Endothelial cell of umbilical vein (primary cell): Measurements from ENCODE around the gene RGR. TPM values are rescaled to one million over a fixed set of nuclear protein-coding genes. Genes with fewer than 3 reads are reported as not detected.

Experiments
- BruUV-seq: library from RNA; stranded (reverse); fragments of 400-500 nt; replicated peaks from 2 replicates; lab custom pipeline; 2021; lab: Mats Ljungman, UMichigan
- CTCF ChIA-PET: fragments of 300-600, 350-600 bp; sonication (Branson Sonifier 250); formaldehyde crosslinking; loops from one replicate; lab custom pipeline; 2021; ENCODE audit warnings: antibody characterized with exemption, inconsistent platforms; lab: Charles Lee
- POLR2A ChIA-PET: fragments of 300-600, 350-600 bp; sonication (Branson Sonifier 250); formaldehyde crosslinking; loops from one replicate; lab custom pipeline; 2021; ENCODE audit warnings: antibody characterized with exemption, inconsistent platforms; lab: Charles Lee
- DNase-seq: peaks from one replicate; pipeline ENCODE4 v3.0.0-alpha.2; 2011; ENCODE audit warnings: low read depth, low spot score
- FAIRE-seq: peaks from 2 replicates; lab custom pipeline; 2011; peaks lifted over from hg19 to GRCh38; lab: Jason Lieb, UNC
- H2AFZ ChIP-seq: 2 replicates; pipeline ENCODE4 v1.6.0; 2012; ENCODE audit warnings: low read depth, low read length, control low read depth, inconsistent platforms
- H3K27ac ChIP-seq: 2 replicates; pipeline ENCODE4 v1.5.1; 2011; ENCODE audit warnings: low read depth, mild to moderate bottlenecking, control low read depth, low read length, moderate library complexity; ENCODE audit not compliant: insufficient read depth
- H3K27me3 ChIP-seq, 2 experiments: 2 replicates each; pipeline versions ENCODE4 v1.6.0 to v1.6.1; 2011; ENCODE audit warnings: low read length in 2 of 2, mixed read lengths in 1 of 2; ENCODE audit not compliant: control insufficient read depth in 2 of 2, insufficient read depth in 2 of 2
- H3K36me3 ChIP-seq, 2 experiments: 2 replicates in 1 of 2; 3 replicates in 1 of 2; pipeline ENCODE4 v1.5.1; 2011; ENCODE audit warnings: low read length in 2 of 2, mild to moderate bottlenecking in 1 of 2, moderate library complexity in 1 of 2; ENCODE audit not compliant: control insufficient read depth in 2 of 2, insufficient read depth in 2 of 2; ENCODE audit errors: extremely low read depth in 1 of 2
- H3K4me1 ChIP-seq: 3 replicates; pipeline ENCODE4 v1.5.1; 2011; ENCODE audit warnings: mild to moderate bottlenecking, low read length; ENCODE audit not compliant: control insufficient read depth, insufficient read depth; ENCODE audit errors: extremely low read depth
- H3K4me2 ChIP-seq: 2 replicates; pipeline ENCODE4 v1.6.1; 2011; ENCODE audit warnings: low read length, control low read depth, mixed read lengths; ENCODE audit not compliant: insufficient read depth
- H3K4me3 ChIP-seq, 3 experiments: fragments of 200-600 bp in 1 of 3; sonication (generic), shearing (Covaris generic) in 1 of 3; replicated peaks in 1 of 3; 2 replicates each; pipeline ENCODE4 v1.5.1; 2011 to 2016; ENCODE audit warnings: control low read depth in 3 of 3, low read length in 3 of 3, mild to moderate bottlenecking in 2 of 3, inconsistent platforms in 1 of 3, low read depth in 1 of 3, moderate library complexity in 1 of 3; ENCODE audit not compliant: insufficient read depth in 1 of 3
- H3K79me2 ChIP-seq: 2 replicates; pipeline ENCODE4 v1.6.0; 2012; ENCODE audit warnings: low read length, inconsistent platforms; ENCODE audit not compliant: control insufficient read depth, insufficient read depth
- H3K9ac ChIP-seq: replicated peaks from 2 replicates; pipeline ENCODE3; 2011; ENCODE audit warnings: low read length, control low read depth; ENCODE audit not compliant: insufficient read depth; ENCODE audit errors: extremely low read depth
- H3K9me1 ChIP-seq: replicated peaks from 3 replicates; pipeline ENCODE4 v1.6.0; 2011; ENCODE audit warnings: mild to moderate bottlenecking, low read length; ENCODE audit not compliant: control insufficient read depth, insufficient read depth; ENCODE audit errors: extremely low read depth
- H3K9me3 ChIP-seq: replicated peaks from 2 replicates; pipeline ENCODE4 v1.5.1; 2012; ENCODE audit warnings: low read length, inconsistent platforms; ENCODE audit not compliant: control insufficient read depth, insufficient read depth
- H4K20me1 ChIP-seq: replicated peaks from 2 replicates; pipeline ENCODE3; 2011; ENCODE audit warnings: mild to moderate bottlenecking, low read length; ENCODE audit not compliant: control insufficient read depth, insufficient read depth; ENCODE audit errors: extremely low read depth
- CTCF ChIP-seq, 2 donors: IDR thresholded peaks; 1 replicate in 1 of 2; 2 replicates in 1 of 2; pipeline ENCODE4 v1.5.1; 2011; ENCODE audit warnings: low read length in 2 of 2, mild to moderate bottlenecking in 2 of 2, moderate library complexity in 2 of 2, control low read depth in 1 of 2, inconsistent platforms in 1 of 2, low read depth in 1 of 2; ENCODE audit not compliant: insufficient read depth in 1 of 2; ENCODE audit errors: extremely low read depth in 1 of 2
- EZH2 ChIP-seq: IDR thresholded peaks from 2 replicates; pipeline ENCODE4 v1.6.1; 2012; ENCODE audit warnings: borderline replicate concordance, low read depth, mild to moderate bottlenecking, moderate library complexity, low read length, inconsistent platforms; ENCODE audit not compliant: severe bottlenecking
- FOS ChIP-seq: IDR thresholded peaks from 2 replicates; pipeline ENCODE4 v1.6.1; 2011; ENCODE audit warnings: mild to moderate bottlenecking, low read length, moderate library complexity, borderline replicate concordance; ENCODE audit not compliant: insufficient read depth
- GATA2 ChIP-seq: IDR thresholded peaks from 2 replicates; pipeline ENCODE4 v1.7.0; 2011; ENCODE audit warnings: low read depth, mild to moderate bottlenecking, moderate library complexity, mixed read lengths, low read length; ENCODE audit not compliant: insufficient read length, insufficient read depth
- JUN ChIP-seq: IDR thresholded peaks from 2 replicates; pipeline ENCODE4 v1.6.1; 2011; ENCODE audit warnings: borderline replicate concordance, low read depth; ENCODE audit not compliant: insufficient read length, insufficient read depth
- MYC ChIP-seq: IDR thresholded peaks from one replicate; pipeline ENCODE4 v1.6.1; 2011; ENCODE audit warnings: mild to moderate bottlenecking, low read depth, low read length
- POLR2A ChIP-seq: IDR thresholded peaks from 2 replicates; pipeline ENCODE4 v1.6.1; 2012; ENCODE audit warnings: low read depth, mild to moderate bottlenecking, control low read depth, low read length
- POLR2AphosphoS5 ChIP-seq: IDR thresholded peaks from 2 replicates; pipeline ENCODE4 v1.6.1; 2012; ENCODE audit warnings: low read depth, mild to moderate bottlenecking, control low read depth, low read length, moderate library complexity; ENCODE audit not compliant: insufficient read depth
- dilution Hi-C: fragments of 300-500 bp; cut with MboI; formaldehyde crosslinking; loops from one replicate; pipeline ENCODE4 v1.15.0; 2019; ENCODE audit warnings: low sequenced_read_pairs; ENCODE audit not compliant: extremely low pct_ligation_motif_present
- intact Hi-C: fragments of 100-400 bp; cut with micrococcal nuclease; formaldehyde crosslinking; loops from one replicate; pipeline ENCODE4 v1.10.0; 2022
- polyA plus RNA-seq, 4 experiments: library from polyadenylated mRNA; depleted of rRNA in 3 of 4; stranded (reverse) in 3 of 4; unstranded in 1 of 4; fragments of >200 nt; gene quantifications; 2 replicates each; pipeline versions ENCODE4 v1.2.1 to v1.2.3, GENCODE V29; 2011 to 2012; ENCODE audit warnings: missing spikeins in 1 of 4
- total RNA-seq: library from RNA; stranded (reverse); gene quantifications from 2 replicates; pipeline ENCODE4 v1.2.3, GENCODE V29; 2021
- TF ChIP-seq, protein P1 (sequence below): IDR thresholded peaks from 2 replicates; pipeline ENCODE4 v1.6.1; 2011; ENCODE audit not compliant: insufficient read depth, insufficient read length

RGR gene
- total and polyA plus RNA-seq, 2 donors (not counting 3 experiments of a cell fraction or from before 2014, with no cell fraction given): not detected

DNA sequence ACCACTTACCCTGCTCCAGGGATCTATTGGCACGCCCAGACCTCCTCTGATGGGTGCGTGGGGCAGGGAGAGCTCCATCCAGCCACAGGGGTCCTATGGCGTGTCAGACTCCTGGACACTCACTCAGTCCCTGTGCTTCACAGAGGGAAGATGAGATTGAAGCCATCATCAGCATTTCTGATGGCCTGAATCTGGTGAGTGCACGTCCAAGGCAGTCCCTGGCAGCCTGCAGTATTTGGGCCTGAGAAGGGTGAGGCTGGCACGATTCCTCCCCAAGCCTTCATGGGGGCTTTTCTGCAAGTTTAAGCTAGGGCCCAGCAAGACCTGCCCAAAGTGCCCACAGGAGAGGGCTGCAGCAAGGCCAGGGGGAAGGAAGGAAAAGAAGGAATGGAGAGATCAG is 47.2 kb upstream of the RGR start:
- no peak for DNase-seq
- Histone ChIP-seq H3K9me1 (no peaks in the 10 kb centered on the region), H3K27me3 (peaks cover 31% of the 10 kb centered on the region in 2 experiments), H2AFZ (no peak overlapping the region), H4K20me1 (no peaks in the 10 kb centered on the region), H3K9me3 (no peaks in the 10 kb centered on the region), H3K27ac (no peak overlapping the region), H3K79me2 (no peaks in the 10 kb centered on the region), H3K4me3 (no peak overlapping the region), H3K4me2 (no peak overlapping the region), H3K4me1 (no peaks in the 10 kb centered on the region), H3K36me3 (no peaks in the 10 kb centered on the region), H3K9ac (no peak overlapping the region)
- POLR2A ChIA-PET: no interaction called here
- CTCF ChIA-PET: no interaction called here
- dilution Hi-C loops: no loop called here
- intact Hi-C loops: no loop called here
- no peak for FAIRE-seq
- TF ChIP-seq FOS (no peak), POLR2AphosphoS5 (no peak)
- BruUV-seq: no TSS peak

- H3K4me1 ChIP-seq: no peaks in the 10 kb centered on the region
- H3K4me3 ChIP-seq: no peak overlapping the region
- H3K9ac ChIP-seq: no peak overlapping the region
- H3K36me3 ChIP-seq: no peaks in the 10 kb centered on the region
- no peak for FAIRE-seq
- ChIA-PET CTCF (no interaction called here), POLR2A (no interaction called here)
- peaks cover 27 to 28% of the 10 kb centered on the region in 2 experiments for H3K27me3 ChIP-seq
- H4K20me1 ChIP-seq: no peaks in the 10 kb centered on the region
- no peak overlapping the region for H2AFZ ChIP-seq
- no peak for DNase-seq
- dilution Hi-C loops (no loop called here), intact Hi-C loops (no loop called here)
- no peaks in the 10 kb centered on the region for H3K79me2 ChIP-seq
- TF ChIP-seq, protein P1, sequence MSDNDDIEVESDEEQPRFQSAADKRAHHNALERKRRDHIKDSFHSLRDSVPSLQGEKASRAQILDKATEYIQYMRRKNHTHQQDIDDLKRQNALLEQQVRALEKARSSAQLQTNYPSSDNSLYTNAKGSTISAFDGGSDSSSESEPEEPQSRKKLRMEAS: no peak
- TF ChIP-seq JUN (no peak), GATA2 (no peak), POLR2A (no peak), FOS (no peak), POLR2AphosphoS5 (no peak), EZH2 (no peak), CTCF (IDR thresholded peaks at IDR 0.05; ENCODE audit: extremely low read depth in 1 of 2, insufficient read depth in 1 of 2, low read depth in 1 of 2, low read length in 2 of 2) (no peak), MYC (no peak)
- no peak overlapping the region for H3K4me2 ChIP-seq
- H3K9me3 ChIP-seq: no peaks in the 10 kb centered on the region
- H3K27ac ChIP-seq: no peak overlapping the region
- no TSS peak for BruUV-seq
- H3K9me1 ChIP-seq: no peaks in the 10 kb centered on the region
Measured at GRCh38 chr10:84198206-84198915, 46.5 kb upstream of the RGR start.
